WTC11 (cell line): ENCODE measurements around the gene RBM20. TPM values are rescaled to one million over a fixed set of nuclear protein-coding genes. Genes with fewer than 3 reads are reported as not detected.

ENCODE experiments used
- ATAC-seq: fragments of 200-7000 bp; cut with Tn5 transposase; 2 replicates; pipeline ENCODE4 v1.10.0; 2021; ENCODE audit warnings: mild to moderate bottlenecking, moderate library complexity
- CTCF ChIA-PET: fragments of 300-600 bp; sonication (Branson Sonifier 250); formaldehyde crosslinking; loops from one replicate; lab custom pipeline; 2021; ENCODE audit warnings: antibody characterized with exemption; lab: Charles Lee
- POLR2A ChIA-PET: fragments of 350-600 bp; sonication (Branson Sonifier 250); formaldehyde crosslinking; loops from one replicate; lab custom pipeline; 2021; ENCODE audit warnings: antibody characterized with exemption; lab: Charles Lee
- DNase-seq: peaks from one replicate; pipeline ENCODE4 v3.0.0; 2021; ENCODE audit warnings: low spot score
- H3K27ac Mint-ChIP-seq: 2 replicates; pipeline ENCODE4 v1.8.0; 2021; ENCODE audit warnings: mixed read lengths
- H3K27me3 Mint-ChIP-seq: 2 replicates; pipeline ENCODE4 v1.8.0; 2021; ENCODE audit warnings: low read depth, mild to moderate bottlenecking, moderate library complexity, mixed read lengths
- H3K36me3 Mint-ChIP-seq: 2 replicates; pipeline ENCODE4 v1.8.0; 2021; ENCODE audit warnings: mixed read lengths
- H3K4me1 Mint-ChIP-seq: 2 replicates; pipeline ENCODE4 v1.8.0; 2022; ENCODE audit warnings: mixed read lengths
- H3K4me3 Mint-ChIP-seq: 2 replicates; pipeline ENCODE4 v1.8.0; 2021; ENCODE audit warnings: mild to moderate bottlenecking, moderate library complexity, mixed read lengths
- H3K9me3 Mint-ChIP-seq: 2 replicates; pipeline ENCODE4 v1.8.0; 2021; ENCODE audit warnings: mixed read lengths
- AR ChIP-seq: fragments of 250-450 bp; sonication (Bioruptor Pico); IDR thresholded peaks from 2 replicates; pipeline ENCODE4 v1.9.0; 2021; ENCODE audit warnings: mild to moderate bottlenecking
- E2F5 ChIP-seq: sonication (generic); formaldehyde crosslinking; IDR thresholded peaks from 2 replicates; pipeline ENCODE4 v1.8.1; 2022; ENCODE audit warnings: mild to moderate bottlenecking, moderate library complexity, missing genetic modification reagents
- ESRRA ChIP-seq: sonication (generic); formaldehyde crosslinking; IDR thresholded peaks from 2 replicates; pipeline ENCODE4 v1.8.1; 2022; ENCODE audit warnings: mild to moderate bottlenecking, missing genetic modification reagents, borderline replicate concordance
- FOXJ3 ChIP-seq: sonication (generic); formaldehyde crosslinking; IDR thresholded peaks from 2 replicates; pipeline ENCODE4 v1.9.0; 2021; ENCODE audit warnings: missing genetic modification reagents, mild to moderate bottlenecking, borderline replicate concordance
- FOXP1 ChIP-seq: sonication (generic); formaldehyde crosslinking; IDR thresholded peaks from 2 replicates; pipeline ENCODE4 v1.8.0; 2022; ENCODE audit warnings: missing genetic modification reagents, mild to moderate bottlenecking, moderate library complexity, borderline replicate concordance
- GABPB1 ChIP-seq: sonication (generic); formaldehyde crosslinking; IDR thresholded peaks from 2 replicates; pipeline ENCODE4 v1.8.1; 2023; ENCODE audit warnings: mild to moderate bottlenecking, missing genetic modification reagents
- IRF2 ChIP-seq: sonication (generic); formaldehyde crosslinking; IDR thresholded peaks from 2 replicates; pipeline ENCODE4 v1.8.0; 2022; ENCODE audit warnings: low read depth, missing genetic modification reagents, borderline replicate concordance
- JUN ChIP-seq: sonication (generic); formaldehyde crosslinking; IDR thresholded peaks from 2 replicates; pipeline ENCODE4 v1.8.0; 2023; ENCODE audit warnings: mild to moderate bottlenecking, missing genetic modification reagents
- NFE2L1 ChIP-seq: sonication (generic); formaldehyde crosslinking; IDR thresholded peaks from 2 replicates; pipeline ENCODE4 v1.8.1; 2023; ENCODE audit warnings: missing genetic modification reagents
- PREB ChIP-seq: sonication (generic); formaldehyde crosslinking; IDR thresholded peaks from 2 replicates; pipeline ENCODE4 v1.8.1; 2022; ENCODE audit warnings: mild to moderate bottlenecking, missing genetic modification reagents, moderate library complexity, borderline replicate concordance
- SOX15 ChIP-seq: fragments of 250-450 bp; sonication (Bioruptor Pico); IDR thresholded peaks from 2 replicates; pipeline ENCODE4 v1.9.0; 2021; ENCODE audit warnings: mild to moderate bottlenecking
- TCF7 ChIP-seq: sonication (generic); formaldehyde crosslinking; IDR thresholded peaks from 2 replicates; pipeline ENCODE4 v1.8.0; 2022; ENCODE audit warnings: mild to moderate bottlenecking, low read depth, missing genetic modification reagents, moderate library complexity
- TEAD4 ChIP-seq: sonication (generic); formaldehyde crosslinking; IDR thresholded peaks from 2 replicates; pipeline ENCODE4 v1.8.0; 2022; ENCODE audit warnings: mild to moderate bottlenecking, missing genetic modification reagents
- TP53 ChIP-seq: sonication (generic); formaldehyde crosslinking; IDR thresholded peaks from 2 replicates; pipeline ENCODE4 v1.8.1; 2023; ENCODE audit warnings: mild to moderate bottlenecking, missing genetic modification reagents
- ZNF317 ChIP-seq: sonication (generic); formaldehyde crosslinking; IDR thresholded peaks from 2 replicates; pipeline ENCODE4 v1.8.1; 2023; ENCODE audit warnings: low read depth, mild to moderate bottlenecking, moderate library complexity, missing genetic modification reagents, borderline replicate concordance
- ZNF423 ChIP-seq: fragments of 250-450 bp; sonication (Bioruptor Pico); IDR thresholded peaks from 2 replicates; pipeline ENCODE4 v2.1.2; 2022; ENCODE audit warnings: mild to moderate bottlenecking, moderate library complexity
- ZNF512 ChIP-seq: sonication (generic); formaldehyde crosslinking; IDR thresholded peaks from 2 replicates; pipeline ENCODE4 v1.8.1; 2022; ENCODE audit warnings: missing genetic modification reagents, borderline replicate concordance
- ZNF671 ChIP-seq: fragments of 250-450 bp; sonication (Bioruptor Pico); IDR thresholded peaks from 2 replicates; pipeline ENCODE4 v1.8.0; 2021; ENCODE audit warnings: mild to moderate bottlenecking
- total RNA-seq: library from RNA; stranded (reverse); gene quantifications from 3 replicates; pipeline ENCODE4 v1.2.3, GENCODE V29; 2021

RBM20 gene
- total RNA-seq, 1 experiment from 2014 or later = 0.52 TPM

DNA sequence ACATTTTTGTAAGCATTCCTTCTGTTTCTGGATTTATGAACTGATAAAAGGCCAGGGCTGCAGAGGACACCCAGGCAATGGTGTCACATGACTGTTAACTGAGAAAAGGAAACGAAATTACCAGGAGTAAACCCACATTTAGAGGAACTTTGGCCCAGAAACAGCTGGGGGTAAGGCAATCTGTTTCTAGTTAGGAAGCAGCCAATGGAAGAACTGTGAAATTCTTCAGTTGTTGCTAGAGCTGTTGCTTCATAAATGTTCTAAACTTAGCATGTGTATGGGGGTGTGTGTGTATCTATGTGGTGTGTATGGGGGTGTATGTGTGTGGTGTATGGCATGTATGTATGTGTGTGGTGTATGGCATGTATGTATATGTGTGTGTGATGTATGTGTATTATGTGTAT lies 215.8 kb downstream of the RBM20 start (continued):
- no peak for TF ChIP-seq PREB (CRISPR knock-in tag)
- TF ChIP-seq, all 79 proteins: peak for 0

DNA sequence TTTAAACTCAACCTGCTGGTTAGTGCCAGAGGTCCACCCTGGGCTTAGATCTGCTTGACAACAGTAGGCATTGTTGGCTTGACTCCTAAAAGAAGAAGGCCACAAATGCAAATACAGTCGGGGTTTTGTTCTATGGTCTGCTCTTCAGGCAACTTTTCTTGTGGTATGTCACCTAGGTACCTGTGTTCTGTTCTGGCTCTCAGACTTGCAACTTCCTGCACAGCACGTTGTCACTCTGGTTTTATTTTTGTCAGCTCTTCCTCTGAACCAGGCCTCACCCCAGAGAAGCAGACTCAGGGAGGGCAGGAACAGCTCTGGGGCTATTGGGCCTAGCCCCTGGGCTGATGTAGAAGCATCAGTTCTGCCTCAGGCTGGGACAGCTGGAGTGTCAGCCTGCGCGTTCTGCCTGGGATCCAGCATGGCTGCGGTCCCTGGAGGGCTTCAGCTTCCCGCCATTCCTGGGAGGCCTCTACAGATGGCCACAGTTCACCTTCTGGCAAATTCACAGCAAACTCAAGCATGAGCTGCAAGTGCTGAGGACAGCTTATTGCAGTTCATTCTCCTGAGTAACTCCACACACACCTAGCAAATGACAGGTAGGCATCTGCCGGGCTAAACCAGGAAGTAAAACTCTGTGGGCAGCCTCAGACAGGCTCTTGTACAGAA lies 216.6 kb downstream of the RBM20 start:
- H3K4me3 Mint-ChIP-seq = no peak overlapping the region
- no peak for TF ChIP-seq ZNF671 (CRISPR knock-in tag)
- TF ChIP-seq GABPB1 (CRISPR knock-in tag) = 0 out of 2 replicates have a peak, but pooled peaks have one; percentile 15
- ATAC-seq (no peak), DNase-seq (no peak)
- H3K27ac Mint-ChIP-seq = no peak overlapping the region
- H3K9me3 Mint-ChIP-seq = peaks cover 4% of the 10 kb centered on the region
- peaks cover 10% of the 10 kb centered on the region for H3K4me1 Mint-ChIP-seq
- CTCF ChIA-PET = no interaction called here
- H3K36me3 Mint-ChIP-seq = no peaks in the 10 kb centered on the region
- no peaks in the 10 kb centered on the region for H3K27me3 Mint-ChIP-seq
- POLR2A ChIA-PET = interaction anchor here (1.0 to 1.3 kb wide), 2 partner anchors 58 kb away, joined by 3 read pairs; partner anchors contain the start of genes BBIP1 and SHOC2

- no peak overlapping the region for H3K4me3 Mint-ChIP-seq
- H3K9me3 Mint-ChIP-seq = no peaks in the 10 kb centered on the region
- ChIA-PET POLR2A (interaction anchor here (1.3 kb wide), 1 partner anchor 57 kb away, joined by 3 read pairs; the partner anchor contains the start of genes BBIP1 and SHOC2), CTCF (no interaction called here)
- TF ChIP-seq SOX15 (no peak), ZNF512 (CRISPR knock-in tag) (no peak), FOXJ3 (CRISPR knock-in tag) (no peak), E2F5 (no peak), IRF2 (CRISPR knock-in tag) (no peak)
- no peak overlapping the region for H3K27ac Mint-ChIP-seq
- H3K4me1 Mint-ChIP-seq = peaks cover 10% of the 10 kb centered on the region
- H3K36me3 Mint-ChIP-seq = no peaks in the 10 kb centered on the region
- no peaks in the 10 kb centered on the region for H3K27me3 Mint-ChIP-seq
- ATAC-seq = no peak
- DNase-seq = no peak
Observed at GRCh38 chr10:110861476-110861875, 217.3 kb downstream of the RBM20 start.

GRCh38 chr10:110861930-110862649 lies 218.0 kb downstream of the RBM20 start:
- ATAC-seq (no peak), DNase-seq (no peak)
- Mint-ChIP-seq H3K4me3 (no peak overlapping the region), H3K9me3 (no peaks in the 10 kb centered on the region), H3K27me3 (no peaks in the 10 kb centered on the region), H3K4me1 (peaks cover 10% of the 10 kb centered on the region), H3K36me3 (no peaks in the 10 kb centered on the region), H3K27ac (no peak overlapping the region)
- POLR2A ChIA-PET = interaction anchor here (1.3 kb wide), 1 partner anchor 57 kb away, joined by 3 read pairs; the partner anchor contains the start of genes BBIP1 and SHOC2
- CTCF ChIA-PET = no interaction called here
- TF ChIP-seq AR (CRISPR knock-in tag) = no peak
- no peak for TF ChIP-seq JUN (CRISPR knock-in tag)
- no peak for TF ChIP-seq FOXP1 (CRISPR knock-in tag)
- no peak for TF ChIP-seq TP53 (CRISPR knock-in tag)
- no peak for TF ChIP-seq ESRRA (CRISPR knock-in tag)
- no peak for TF ChIP-seq ZNF317
- TF ChIP-seq E2F5 = no peak
- TF ChIP-seq NFE2L1 (CRISPR knock-in tag) = no peak
- TF ChIP-seq ZNF423 (CRISPR knock-in tag) = no peak
- no peak for TF ChIP-seq TEAD4 (CRISPR knock-in tag)
- TF ChIP-seq TCF7 (CRISPR knock-in tag) = no peak
